Measurements from ENCODE around the gene CHD1. TPM values are rescaled to one million over a fixed set of nuclear protein-coding genes. Genes with fewer than 3 reads are reported as not detected.
"Not testable (repeated sequence)": the region's sequence is repeated elsewhere in the genome, so short reads cannot be mapped to it uniquely, and the experiment has no call there.

CHD1 gene
- total RNA-seq, 4 donors from 2014 or later, result 45.6 to 95.7 (median 53.0) TPM

DNA sequence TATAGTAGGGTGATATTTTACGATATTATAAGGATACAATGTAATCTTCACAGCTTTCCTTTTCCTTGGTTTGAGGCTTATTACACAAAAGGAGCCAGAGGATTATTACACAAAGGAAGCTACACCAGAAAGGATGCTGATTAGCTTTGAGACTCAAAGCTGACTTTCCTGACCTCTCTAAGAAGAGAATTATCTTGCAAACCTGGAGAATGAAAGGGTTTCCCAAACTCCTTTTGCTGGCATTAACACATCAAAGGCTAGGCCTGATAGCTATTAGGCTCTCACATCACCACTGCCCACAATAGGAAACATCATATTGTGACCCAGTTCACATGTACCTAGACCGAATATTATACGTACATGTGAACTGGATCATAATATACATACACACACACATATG lies 34.2 kb upstream of the CHD1 start:
- intact Hi-C loops (cut with DNase I; ENCODE audit: low total_unique reads), result no loop called here
- TF ChIP-seq POLR2AphosphoS5 (IDR thresholded peaks at IDR 0.05) (no peak), EP300 (IDR thresholded peaks at IDR 0.05; ENCODE audit: low read depth) (no peak)
- H3K27me3 ChIP-seq, result no peaks in the 10 kb centered on the region
- peaks cover 0 to 4% of the 10 kb centered on the region in 2 donors for H3K9me3 ChIP-seq
- H3K36me3 ChIP-seq, result no peaks in the 10 kb centered on the region
- DNase-seq, result no peak
- no peak overlapping the region for H3K27ac ChIP-seq
- H3K4me3 ChIP-seq, result no peak overlapping the region
- in situ Hi-C loops (cut with MboI; ENCODE audit: low pct_ligation_motif_present in 1 of 4, low pct_unique_long_range_greater_than_20kb in 1 of 4, low sequenced_read_pairs in 3 of 4), result no loop called here
- peaks cover 0 to 9% (median 5%) of the 10 kb centered on the region in 4 donors for H3K4me1 ChIP-seq
- 90 to 100% methylated on average over 1 to 3 of the region's 3 CpGs for WGBS, 2 donors (ENCODE audit: low coverage in 1 of 2)

DNA sequence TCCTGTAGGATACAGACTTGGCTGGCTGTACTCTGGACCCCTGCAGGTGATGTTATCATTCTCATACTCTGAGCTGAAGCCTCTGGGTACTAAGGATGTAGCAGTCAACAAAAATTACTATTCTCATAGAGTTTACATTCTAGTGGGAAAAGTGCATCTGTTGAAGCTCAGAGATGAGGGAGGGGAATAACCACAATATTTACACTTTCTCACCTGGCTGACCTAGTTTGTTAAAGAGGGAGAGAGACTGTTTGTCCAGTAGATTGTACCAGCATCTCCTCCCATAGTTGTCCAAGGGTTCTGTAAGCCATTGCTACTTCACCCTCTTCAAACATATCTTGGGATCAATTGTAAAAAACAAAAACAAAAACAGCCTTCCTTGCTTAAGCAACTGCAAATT lies 33.8 kb upstream of the CHD1 start:
- intact Hi-C loops (cut with DNase I; ENCODE audit: low total_unique reads) (no loop called here), in situ Hi-C loops (cut with MboI; ENCODE audit: low pct_ligation_motif_present in 1 of 4, low pct_unique_long_range_greater_than_20kb in 1 of 4, low sequenced_read_pairs in 3 of 4) (no loop called here)
- Histone ChIP-seq H3K9me3 (peaks cover 0 to 4% of the 10 kb centered on the region in 2 donors), H3K27me3 (no peaks in the 10 kb centered on the region), H3K27ac (no peak overlapping the region), H3K4me1 (peaks cover 0 to 13% (median 8%) of the 10 kb centered on the region in 4 donors), H3K4me3 (no peak overlapping the region), H3K36me3 (no peaks in the 10 kb centered on the region)
- DNase-seq, result no peak
- TF ChIP-seq, protein P1, sequence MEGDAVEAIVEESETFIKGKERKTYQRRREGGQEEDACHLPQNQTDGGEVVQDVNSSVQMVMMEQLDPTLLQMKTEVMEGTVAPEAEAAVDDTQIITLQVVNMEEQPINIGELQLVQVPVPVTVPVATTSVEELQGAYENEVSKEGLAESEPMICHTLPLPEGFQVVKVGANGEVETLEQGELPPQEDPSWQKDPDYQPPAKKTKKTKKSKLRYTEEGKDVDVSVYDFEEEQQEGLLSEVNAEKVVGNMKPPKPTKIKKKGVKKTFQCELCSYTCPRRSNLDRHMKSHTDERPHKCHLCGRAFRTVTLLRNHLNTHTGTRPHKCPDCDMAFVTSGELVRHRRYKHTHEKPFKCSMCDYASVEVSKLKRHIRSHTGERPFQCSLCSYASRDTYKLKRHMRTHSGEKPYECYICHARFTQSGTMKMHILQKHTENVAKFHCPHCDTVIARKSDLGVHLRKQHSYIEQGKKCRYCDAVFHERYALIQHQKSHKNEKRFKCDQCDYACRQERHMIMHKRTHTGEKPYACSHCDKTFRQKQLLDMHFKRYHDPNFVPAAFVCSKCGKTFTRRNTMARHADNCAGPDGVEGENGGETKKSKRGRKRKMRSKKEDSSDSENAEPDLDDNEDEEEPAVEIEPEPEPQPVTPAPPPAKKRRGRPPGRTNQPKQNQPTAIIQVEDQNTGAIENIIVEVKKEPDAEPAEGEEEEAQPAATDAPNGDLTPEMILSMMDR (IDR thresholded peaks at IDR 0.05), result no peak
- TF ChIP-seq EP300 (IDR thresholded peaks at IDR 0.05; ENCODE audit: low read depth), result no peak
- no peak for TF ChIP-seq POLR2AphosphoS5 (IDR thresholded peaks at IDR 0.05)
- no peak for TF ChIP-seq POLR2A (IDR thresholded peaks at IDR 0.05)

DNA sequence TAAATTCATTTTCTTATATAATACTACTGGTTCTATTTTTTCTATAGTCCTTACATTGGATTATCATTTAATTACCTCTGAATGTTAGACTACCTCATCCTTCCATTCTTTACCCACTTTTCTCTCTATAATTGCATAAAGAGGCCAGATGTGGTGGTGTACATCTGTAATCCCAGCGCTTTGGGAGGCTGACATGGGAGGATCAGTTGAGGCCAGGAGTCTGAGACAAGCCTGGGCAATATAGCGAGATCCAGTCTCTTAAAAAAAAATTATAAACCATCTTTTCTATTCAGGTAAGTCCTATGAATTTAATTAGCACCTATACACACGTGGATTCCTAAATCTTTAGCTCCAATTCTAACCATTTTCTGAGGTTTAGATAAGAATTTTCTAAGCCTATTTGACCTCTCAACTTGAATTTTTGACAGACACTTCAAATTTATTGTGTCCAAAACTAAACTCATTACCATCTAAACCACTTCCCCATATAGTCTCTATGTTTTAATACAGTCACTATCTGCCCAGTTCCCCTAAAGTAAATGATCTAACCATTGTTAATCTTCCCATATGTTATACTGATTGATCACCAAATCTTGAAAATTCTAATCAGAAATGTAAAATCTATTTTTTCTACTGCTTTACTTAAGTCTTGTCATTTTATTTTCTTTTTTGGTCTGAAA lies 33.0 kb upstream of the CHD1 start:
- no peak overlapping the region for H3K27ac ChIP-seq
- no peaks in the 10 kb centered on the region for H3K27me3 ChIP-seq
- 90 to 92% methylated on average over 3 of the region's 3 CpGs for WGBS, 2 donors (ENCODE audit: low coverage in 1 of 2)
- no peaks in the 10 kb centered on the region for H3K36me3 ChIP-seq
- peaks cover 0 to 18% (median 9%) of the 10 kb centered on the region in 4 donors for H3K4me1 ChIP-seq
- DNase-seq, result no peak
- H3K4me3 ChIP-seq, result no peak overlapping the region
- H3K9me3 ChIP-seq, result no peaks in the 10 kb centered on the region
- intact Hi-C loops (cut with DNase I; ENCODE audit: low total_unique reads) (no loop called here), in situ Hi-C loops (cut with MboI; ENCODE audit: low pct_ligation_motif_present in 1 of 4, low pct_unique_long_range_greater_than_20kb in 1 of 4, low sequenced_read_pairs in 3 of 4) (no loop called here)
- no peak for TF ChIP-seq EP300 (IDR thresholded peaks at IDR 0.05; ENCODE audit: low read depth)
- TF ChIP-seq POLR2A (IDR thresholded peaks at IDR 0.05), result no peak
- no peak for TF ChIP-seq POLR2AphosphoS5 (IDR thresholded peaks at IDR 0.05)
- TF ChIP-seq, protein P1 (IDR thresholded peaks at IDR 0.05), result no peak

DNA sequence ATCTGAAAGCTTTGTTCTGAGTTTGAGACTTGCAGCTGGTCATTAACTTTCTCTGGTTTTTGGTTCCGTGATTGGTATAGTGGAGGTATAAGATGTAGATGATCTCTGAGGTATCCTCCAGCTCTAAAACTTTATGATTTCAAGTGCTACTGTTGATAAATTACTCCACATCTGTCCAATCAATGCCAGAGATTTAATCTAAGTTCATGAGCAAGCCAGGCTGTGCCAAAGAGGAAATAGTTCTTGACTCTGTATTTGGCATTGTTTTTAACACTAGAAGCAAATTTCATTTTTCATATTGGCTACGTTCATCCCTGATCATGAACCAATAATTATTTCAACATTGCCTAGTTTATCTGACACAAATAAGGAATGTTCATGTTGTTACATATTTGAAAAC lies 28.5 kb upstream of the CHD1 start:
- H3K27me3 ChIP-seq, result no peaks in the 10 kb centered on the region
- 41 to 46% methylated on average over 2 of the region's 2 CpGs for WGBS, 2 donors (ENCODE audit: low coverage in 1 of 2)
- H3K36me3 ChIP-seq, result no peaks in the 10 kb centered on the region
- intact Hi-C loops (cut with DNase I; ENCODE audit: low total_unique reads) (no loop called here), in situ Hi-C loops (cut with MboI; ENCODE audit: low pct_ligation_motif_present in 1 of 4, low pct_unique_long_range_greater_than_20kb in 1 of 4, low sequenced_read_pairs in 3 of 4) (no loop called here)
- TF ChIP-seq EP300 (IDR thresholded peaks at IDR 0.05; ENCODE audit: low read depth) (no peak), POLR2AphosphoS5 (IDR thresholded peaks at IDR 0.05) (no peak)
- DNase-seq, result no peak
- peak overlapping the region in 3 of 4 donors; percentile 77 to 80 (median 78) for H3K27ac ChIP-seq
- no peaks in the 10 kb centered on the region for H3K9me3 ChIP-seq
- H3K4me1 ChIP-seq, result peaks cover 0 to 18% (median 9%) of the 10 kb centered on the region in 4 donors
- no peak overlapping the region for H3K4me3 ChIP-seq

DNA sequence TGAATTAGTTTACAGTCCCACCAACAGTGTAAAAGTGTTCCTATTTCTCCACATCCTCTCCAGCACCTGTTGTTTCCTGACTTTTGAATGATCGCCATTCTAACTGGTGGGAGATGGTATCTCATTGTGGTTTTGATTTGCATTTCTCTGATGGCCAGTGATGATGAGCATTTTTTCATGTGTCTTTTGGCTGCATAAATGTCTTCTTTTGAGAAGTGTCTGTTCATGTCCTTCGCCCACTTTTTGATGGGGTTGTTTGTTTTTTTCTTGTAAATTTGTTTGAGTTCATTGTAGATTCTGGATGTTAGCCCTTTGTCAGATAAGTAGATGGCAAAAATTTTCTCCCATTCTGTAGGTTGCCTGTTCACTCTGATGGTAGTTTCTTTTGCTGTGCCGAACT lies 27.1 kb upstream of the CHD1 start:
- H3K27ac ChIP-seq; H3K36me3 ChIP-seq; DNase-seq; H3K9me3 ChIP-seq; intact Hi-C loops (cut with DNase I; ENCODE audit: low total_unique reads); in situ Hi-C loops (cut with MboI; ENCODE audit: low pct_ligation_motif_present in 1 of 4, low pct_unique_long_range_greater_than_20kb in 1 of 4, low sequenced_read_pairs in 3 of 4); H3K27me3 ChIP-seq; H3K4me3 ChIP-seq: not testable (repeated sequence)
- H3K4me1 ChIP-seq, result peaks cover 0 to 18% (median 9%) of the 10 kb centered on the region in 4 donors
- WGBS, 2 donors (ENCODE audit: low coverage in 1 of 2), result 87 to 90% methylated on average over 2 to 3 of the region's 3 CpGs

DNA sequence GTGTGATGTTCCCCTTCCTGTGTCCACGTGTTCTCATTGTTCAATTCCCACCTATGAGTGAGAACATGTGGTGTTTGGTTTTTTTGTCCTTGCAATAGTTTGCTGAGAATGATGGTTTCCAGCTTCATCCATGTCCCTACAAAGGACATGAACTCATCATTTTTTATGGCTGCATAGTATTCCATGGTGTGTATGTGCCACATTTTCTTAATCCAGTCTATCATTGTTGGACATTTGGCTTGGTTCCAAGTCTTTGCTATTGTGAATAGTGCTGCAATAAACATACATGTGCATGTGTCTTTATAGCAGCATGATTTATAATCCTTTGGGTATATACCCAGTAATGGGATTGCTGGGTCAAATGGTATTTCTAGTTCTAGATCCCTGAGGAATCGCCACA lies 26.7 kb upstream of the CHD1 start:
- H3K27me3 ChIP-seq; H3K36me3 ChIP-seq; H3K9me3 ChIP-seq; in situ Hi-C loops (cut with MboI; ENCODE audit: low pct_ligation_motif_present in 1 of 4, low pct_unique_long_range_greater_than_20kb in 1 of 4, low sequenced_read_pairs in 3 of 4); DNase-seq; H3K4me3 ChIP-seq; H3K27ac ChIP-seq; intact Hi-C loops (cut with DNase I; ENCODE audit: low total_unique reads): not testable (repeated sequence)
- H3K4me1 ChIP-seq, result peaks cover 0 to 18% (median 9%) of the 10 kb centered on the region in 4 donors
- WGBS, 2 donors (ENCODE audit: low coverage in 1 of 2), result 81% methylated on average over 2 of the region's 2 CpGs; no CpG with 5 or more reads in 1 of the 2 donors

Data from transverse colon (tissue), 4 donors.